Measurements from ENCODE around the gene CDKAL1.

- TF ChIP-seq CTCF (IDR thresholded peaks at IDR 0.05) (no peak), POLR2AphosphoS5 (IDR thresholded peaks at IDR 0.05) (no peak)
Observed at GRCh38 chr6:21163838-21164180, 629.6 kb downstream of the CDKAL1 start.

Data from prostate gland (tissue), 2 donors.